Adipose tissue (tissue), 3 donors: Measurements from ENCODE around the gene APBB1IP. TPM values are rescaled to one million over a fixed set of nuclear protein-coding genes. Genes with fewer than 3 reads are reported as not detected.
"Not testable (repeated sequence)": the region's sequence is repeated elsewhere in the genome, so short reads cannot be mapped to it uniquely, and the experiment has no call there.

ENCODE experiments used
- H3K27ac ChIP-seq: one replicate; pipeline ENCODE4 v1.5.1; 2013; ENCODE audit warnings: low read depth, low read length
- WGBS, 3 donors: extraction: QIAGEN DNeasy Blood & Tissue Kit; methylation state at CpG; one replicate each; pipeline ENCODE4 v1.1.7; 2013; 5-methylcytosine and 5-hydroxymethylcytosine counted together
- polyA plus RNA-seq, 3 donors: library from polyadenylated mRNA; stranded (reverse); fragments of 200-250 nt; gene quantifications; one replicate each; pipeline ENCODE4 v1.2.3, GENCODE V29; 2013
- donor health status: healthy with polysubstance abuse.
- donor health status: Bipolar disorder and iron deficiency.
- donor health status: healthy.

Gene APBB1IP
- polyA plus RNA-seq, 3 donors = 4.2 to 47.6 (median 24.3) TPM

DNA sequence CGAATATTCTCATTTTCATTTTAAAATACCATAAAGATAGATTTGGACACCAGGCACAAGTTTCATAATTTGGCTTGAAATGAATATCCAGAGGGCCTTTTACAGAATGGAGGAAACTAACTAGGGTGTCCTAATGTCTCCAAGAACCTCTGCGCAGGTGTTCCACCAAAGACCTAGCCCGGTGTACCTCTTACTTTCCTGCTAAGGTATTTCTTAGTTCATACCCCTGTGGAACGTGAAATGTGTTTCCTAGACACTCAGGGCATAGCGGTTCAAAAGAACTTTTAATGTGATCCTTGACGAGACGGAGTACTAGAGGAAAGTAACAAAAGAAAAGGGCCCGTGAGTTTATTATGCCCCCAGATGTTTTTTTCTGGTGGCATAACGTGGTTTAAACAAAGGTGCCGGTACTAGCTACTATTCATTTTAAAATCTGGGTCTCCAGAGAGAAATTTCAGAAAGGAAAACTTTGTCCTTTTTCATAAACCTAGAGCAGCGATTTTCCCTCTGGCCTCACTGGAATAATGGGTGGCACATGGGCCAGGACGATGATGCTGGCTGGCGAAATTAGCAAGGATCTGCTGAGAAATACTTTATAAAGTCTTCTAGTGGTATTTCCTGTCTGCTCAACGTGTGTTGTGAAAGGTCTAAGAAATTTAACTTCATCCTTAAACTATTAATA lies 1.4 kb downstream of the APBB1IP start:
- no peak overlapping the region for H3K27ac ChIP-seq
- WGBS, 3 donors = 29 to 63% (median 31%) methylated on average over 14 of the region's 14 CpGs

DNA sequence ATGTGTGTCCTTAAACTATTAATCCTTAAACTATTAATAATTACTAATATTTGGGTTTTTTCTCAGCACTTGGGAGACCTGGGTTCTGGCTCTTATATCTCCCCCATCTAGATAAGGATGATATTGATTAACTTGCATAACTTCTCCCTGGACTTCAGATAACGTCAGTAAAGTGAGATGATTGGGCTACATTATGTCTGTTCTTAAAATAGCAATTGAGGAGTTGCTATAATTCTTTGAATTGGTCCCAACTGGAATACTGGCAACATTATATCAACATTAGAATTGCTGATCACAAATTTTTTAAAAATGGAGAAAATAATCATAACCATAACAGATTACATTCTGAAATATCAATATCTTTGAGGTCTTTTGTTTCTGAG lies 1.9 kb downstream of the APBB1IP start:
- no peak overlapping the region for H3K27ac ChIP-seq
- 11 to 16% (median 12%) methylated on average over 1 of the region's 1 CpG for WGBS, 3 donors

DNA sequence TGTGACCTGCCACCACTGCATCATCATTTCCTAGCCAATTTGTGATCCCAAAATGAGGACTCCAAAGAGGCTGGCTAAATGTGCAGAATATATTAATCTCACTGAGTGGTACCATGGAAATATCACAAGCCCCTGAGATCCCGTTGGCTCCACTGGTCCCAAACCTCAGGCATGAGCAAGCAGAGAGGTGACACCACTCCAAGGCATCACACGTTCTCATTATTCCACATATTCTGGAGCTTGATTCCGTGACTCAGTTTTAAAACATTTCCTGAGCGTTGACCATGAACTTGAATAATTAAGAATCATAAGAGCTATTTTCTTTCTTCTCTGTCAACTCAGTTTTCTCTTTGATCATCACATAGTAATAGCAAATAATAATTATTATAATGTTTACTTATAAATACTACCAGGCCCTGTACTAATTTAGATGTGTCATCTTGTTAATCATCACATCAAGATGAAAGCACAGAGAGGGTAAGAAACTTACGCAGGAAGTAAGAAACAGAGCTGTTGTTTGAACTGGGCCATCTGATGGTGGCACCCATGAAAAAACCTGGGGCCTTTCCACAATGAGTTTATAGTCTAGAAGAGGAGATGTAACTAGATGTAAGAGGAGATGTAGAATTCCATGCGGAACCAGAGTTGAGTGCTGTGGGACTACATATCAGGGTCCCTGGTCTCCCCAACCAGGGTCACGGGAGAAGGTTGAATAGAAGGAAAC lies 3.5 kb downstream of the APBB1IP start:
- no peak overlapping the region for H3K27ac ChIP-seq
- 76 to 82% (median 82%) methylated on average over 7 of the region's 7 CpGs for WGBS, 3 donors

DNA sequence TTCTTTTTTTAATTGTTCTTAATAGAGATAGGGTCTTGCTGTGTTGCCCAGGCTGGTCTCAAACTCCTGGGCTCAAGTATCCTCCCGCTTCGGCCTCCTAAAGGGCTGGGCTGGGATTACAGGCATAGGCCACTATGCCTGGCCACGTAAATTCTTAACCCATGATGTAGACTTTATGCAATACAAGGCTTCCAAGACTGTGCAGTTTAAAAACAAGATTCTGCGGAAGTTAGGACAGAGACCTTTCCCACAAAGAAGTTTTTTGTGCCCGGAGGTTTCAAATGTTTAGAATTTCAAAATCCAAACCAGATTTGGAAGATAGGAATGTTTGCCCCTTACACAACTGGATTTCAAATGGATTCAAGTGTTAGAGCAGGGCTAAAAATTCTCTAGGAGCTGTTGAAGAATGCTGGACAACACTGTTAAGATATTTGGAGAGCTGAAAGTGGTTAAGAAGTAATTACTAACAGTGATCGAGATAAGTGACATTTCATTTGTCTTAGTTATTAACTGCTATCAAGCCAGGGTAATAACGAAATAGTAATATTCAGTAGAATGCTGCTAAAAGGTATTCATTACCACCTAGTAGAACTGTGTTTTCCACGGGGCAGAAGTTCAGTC lies 7.4 kb downstream of the APBB1IP start:
- 65 to 75% (median 68%) methylated on average over 8 of the region's 8 CpGs for WGBS, 3 donors
- H3K27ac ChIP-seq = no peak overlapping the region

DNA sequence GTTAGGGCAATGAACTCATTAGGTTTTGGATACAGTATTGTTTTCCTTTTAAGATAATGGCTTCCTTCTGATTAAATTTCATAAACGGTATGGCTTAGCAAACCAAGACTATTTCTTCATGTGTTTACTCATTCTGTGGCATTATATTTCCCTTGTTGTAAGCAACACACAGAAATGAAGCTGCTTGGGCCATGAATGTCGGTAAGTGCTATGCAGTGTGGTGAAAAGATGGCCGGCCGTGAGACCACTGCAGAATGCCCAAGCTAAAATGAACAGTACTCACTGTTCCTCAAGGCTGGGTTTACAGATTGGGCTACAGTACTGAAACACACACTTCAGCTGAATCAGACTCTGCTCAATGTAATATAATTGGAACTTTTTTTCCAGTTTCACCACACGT lies 8.1 kb downstream of the APBB1IP start:
- no peak overlapping the region for H3K27ac ChIP-seq
- WGBS, 3 donors = 48 to 69% (median 61%) methylated on average over 5 of the region's 5 CpGs

DNA sequence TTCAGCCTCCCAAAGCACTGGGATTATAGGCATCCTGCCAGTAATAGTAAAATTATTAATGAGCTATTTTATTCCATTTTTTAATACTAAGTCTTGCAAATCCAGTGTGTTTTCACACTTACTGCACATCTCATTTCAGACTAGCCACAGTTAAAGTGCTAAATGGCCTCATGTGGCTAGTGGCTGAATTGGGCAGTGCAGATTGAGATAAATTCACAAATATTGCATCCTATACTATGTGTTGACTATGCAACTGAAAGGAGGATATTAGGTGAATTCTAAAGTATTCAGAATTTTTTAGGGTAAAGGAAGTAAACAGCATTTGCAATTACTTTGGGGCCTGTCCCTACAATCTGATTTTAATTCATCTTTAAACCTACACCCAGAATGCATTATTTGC lies 10.2 kb downstream of the APBB1IP start:
- no peak overlapping the region for H3K27ac ChIP-seq

DNA sequence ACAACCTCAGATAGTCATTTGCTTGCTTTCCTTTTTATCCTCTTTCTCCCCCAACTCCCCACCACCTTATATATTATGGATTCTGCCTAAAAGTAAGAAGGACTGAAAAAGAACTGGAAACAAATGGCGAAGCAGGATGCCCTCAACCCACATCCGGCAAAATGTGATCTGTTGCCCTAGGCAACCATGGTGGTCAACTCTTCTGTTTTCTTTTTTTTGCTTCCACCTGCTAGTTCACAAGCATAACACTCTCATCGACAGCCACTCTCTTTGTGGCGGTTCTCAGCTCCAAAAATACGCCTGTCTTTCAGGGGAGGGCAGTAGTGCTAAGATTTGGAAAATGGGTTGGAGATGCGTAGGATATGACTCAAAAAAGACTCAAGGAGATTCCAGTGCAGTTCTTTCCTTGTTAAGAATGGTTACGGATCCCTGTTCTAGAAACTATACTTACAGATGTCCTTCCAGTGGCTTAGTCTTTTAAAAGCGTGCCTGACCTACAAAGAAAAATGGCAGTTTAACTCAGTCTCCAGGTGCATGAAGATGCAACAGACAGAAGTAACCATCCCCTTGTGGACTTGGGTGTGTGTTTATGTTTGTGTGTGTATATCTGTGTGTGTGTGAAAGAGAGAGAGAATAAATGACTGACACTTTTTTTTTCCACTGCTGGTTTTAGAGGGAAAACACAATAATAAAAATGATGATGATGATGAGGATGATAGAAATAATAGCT lies 10.7 kb downstream of the APBB1IP start:
- WGBS, 3 donors = 57 to 74% (median 66%) methylated on average over 8 of the region's 8 CpGs

DNA sequence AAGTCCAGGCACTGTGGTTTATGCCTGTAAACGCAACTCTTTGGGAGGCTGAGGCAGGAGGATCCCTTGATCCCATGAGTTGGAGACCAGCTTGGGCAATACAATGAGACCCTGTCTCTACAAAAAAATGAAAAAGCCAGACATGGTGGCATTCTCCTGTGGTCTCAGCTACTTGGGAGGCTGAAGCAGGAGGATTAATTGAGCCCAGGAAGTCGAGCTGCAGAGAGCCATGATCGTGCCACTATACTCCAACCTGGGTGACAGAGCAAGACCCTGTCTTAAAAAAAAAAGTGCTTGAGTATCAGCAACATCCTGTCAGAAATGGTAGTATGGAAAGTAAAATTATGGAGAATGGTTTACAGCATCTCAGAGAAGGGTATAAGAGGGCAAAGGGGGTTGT lies 11.6 kb downstream of the APBB1IP start:
- WGBS, 3 donors = 56 to 73% (median 57%) methylated on average over 3 of the region's 3 CpGs
- no peak overlapping the region for H3K27ac ChIP-seq

More for the DNA sequence above, 10.7 kb downstream of the APBB1IP start:
- no peak overlapping the region for H3K27ac ChIP-seq

DNA sequence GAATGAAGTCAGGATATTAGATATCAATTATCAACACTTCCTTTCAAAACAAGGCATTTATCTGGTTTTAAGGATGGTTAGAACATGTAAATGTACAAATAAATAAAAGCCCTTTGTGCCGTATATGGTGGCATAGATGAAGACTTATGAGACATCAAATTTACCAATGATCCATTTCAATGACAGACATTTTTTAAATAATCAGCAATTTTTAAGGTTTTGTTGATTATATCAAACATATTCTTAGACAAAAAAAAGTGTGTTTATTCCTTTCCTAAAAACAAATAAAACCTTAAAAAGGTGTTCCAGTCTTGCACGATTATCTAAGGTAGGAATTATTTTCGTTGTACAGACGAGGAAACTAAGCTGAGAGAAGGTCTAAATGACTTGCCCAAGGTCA lies 13.8 kb downstream of the APBB1IP start:
- no peak overlapping the region for H3K27ac ChIP-seq
- 47 to 48% (median 47%) methylated on average over 4 of the region's 4 CpGs for WGBS, 3 donors

DNA sequence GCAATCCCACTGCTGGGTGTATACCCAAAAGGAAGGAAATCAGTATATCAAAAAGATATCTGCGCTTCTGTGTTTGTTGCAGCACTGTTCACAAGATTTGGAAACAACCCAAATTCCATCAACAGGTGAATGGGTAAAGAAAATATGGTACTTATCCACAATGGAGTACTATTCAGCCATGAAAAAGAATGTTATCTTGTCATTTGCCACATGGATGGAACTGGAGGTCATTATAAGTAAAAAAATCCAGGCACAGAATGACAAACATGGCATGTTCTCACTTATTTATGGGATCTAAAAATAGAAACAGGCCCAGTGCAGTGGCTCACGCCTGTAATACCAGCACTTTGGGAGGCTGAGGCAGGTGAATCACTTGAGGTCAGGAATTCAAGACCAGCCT lies 15.7 kb downstream of the APBB1IP start:
- 59 to 95% (median 89%) methylated on average over 2 of the region's 2 CpGs for WGBS, 3 donors
- no peak overlapping the region for H3K27ac ChIP-seq

DNA sequence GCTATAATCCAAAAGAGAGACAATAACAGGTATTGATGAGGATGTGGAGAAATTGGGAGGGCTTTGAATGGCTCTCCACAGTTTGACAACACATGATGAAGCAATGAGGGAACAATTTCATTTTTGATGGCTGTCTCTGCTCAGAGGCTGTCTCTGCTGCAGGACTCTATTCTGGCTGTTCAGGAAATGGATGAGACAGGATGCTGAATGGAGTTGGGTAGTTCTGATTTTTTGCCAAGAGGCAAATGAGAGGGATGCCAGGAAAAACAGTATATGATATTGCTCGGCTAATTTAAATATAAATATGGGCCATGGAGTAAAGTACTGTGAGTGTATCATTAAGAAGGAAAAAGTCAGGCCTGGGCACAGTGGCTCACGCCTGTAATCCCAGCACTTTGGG lies 16.8 kb downstream of the APBB1IP start:
- H3K27ac ChIP-seq = no peak overlapping the region
- 78 to 94% (median 87%) methylated on average over 2 of the region's 2 CpGs for WGBS, 3 donors

DNA sequence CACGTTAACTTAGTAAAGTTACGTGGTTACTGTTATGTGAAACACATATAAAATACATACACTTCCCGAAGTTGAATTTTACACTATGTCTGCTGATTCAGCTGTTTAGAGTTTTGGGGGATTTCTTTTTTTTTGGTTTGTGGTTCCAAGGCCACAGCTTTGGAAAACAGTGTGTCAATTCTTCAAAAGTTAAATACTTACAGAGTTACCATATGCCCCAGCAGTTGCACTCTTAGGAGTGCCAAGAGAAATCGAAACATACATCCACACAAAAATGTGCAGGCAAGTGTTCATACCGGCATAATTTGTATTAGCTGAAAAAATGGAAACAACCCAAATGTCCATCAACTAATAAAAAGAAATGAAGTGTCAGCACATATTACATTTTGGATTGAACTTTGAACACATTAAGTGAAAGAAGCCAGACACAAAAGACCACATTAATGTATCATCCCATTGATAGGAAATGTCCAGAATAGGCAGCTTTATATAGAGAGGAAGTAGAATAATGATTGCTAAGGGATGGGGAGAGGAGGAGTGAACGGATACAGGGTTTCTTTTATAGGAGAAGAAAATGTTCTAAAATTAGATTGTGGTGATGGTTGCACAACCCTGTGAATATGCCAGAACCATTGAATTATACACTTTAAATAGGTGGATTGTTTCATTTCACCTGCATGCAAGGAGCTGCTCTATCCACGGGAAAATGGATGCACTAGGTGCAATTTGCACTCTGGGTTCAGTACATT lies 17.6 kb downstream of the APBB1IP start:
- no peak overlapping the region for H3K27ac ChIP-seq
- WGBS, 3 donors = 61 to 65% (median 64%) methylated on average over 7 of the region's 7 CpGs

DNA sequence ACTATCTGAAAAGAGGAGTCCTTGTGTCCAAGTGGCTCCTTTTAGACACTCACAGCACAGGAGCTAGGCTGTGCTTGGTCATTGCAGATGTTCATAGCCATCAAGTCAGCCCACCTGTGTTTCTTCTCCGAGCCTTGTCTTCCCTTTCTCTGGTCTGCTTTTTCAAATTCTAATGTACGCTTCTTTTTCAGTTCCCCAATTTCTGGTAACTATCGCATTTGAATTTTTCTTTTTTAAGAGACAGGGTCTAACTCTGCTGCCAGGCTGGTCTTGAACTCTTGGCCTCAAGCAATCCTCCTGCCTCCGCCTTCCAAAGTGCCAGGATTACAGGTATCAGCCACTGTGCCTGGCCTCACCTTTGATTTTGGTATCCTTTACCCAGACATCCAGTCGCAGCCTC lies 18.9 kb downstream of the APBB1IP start:
- 82 to 85% (median 83%) methylated on average over 5 of the region's 5 CpGs for WGBS, 3 donors
- H3K27ac ChIP-seq = no peak overlapping the region

DNA sequence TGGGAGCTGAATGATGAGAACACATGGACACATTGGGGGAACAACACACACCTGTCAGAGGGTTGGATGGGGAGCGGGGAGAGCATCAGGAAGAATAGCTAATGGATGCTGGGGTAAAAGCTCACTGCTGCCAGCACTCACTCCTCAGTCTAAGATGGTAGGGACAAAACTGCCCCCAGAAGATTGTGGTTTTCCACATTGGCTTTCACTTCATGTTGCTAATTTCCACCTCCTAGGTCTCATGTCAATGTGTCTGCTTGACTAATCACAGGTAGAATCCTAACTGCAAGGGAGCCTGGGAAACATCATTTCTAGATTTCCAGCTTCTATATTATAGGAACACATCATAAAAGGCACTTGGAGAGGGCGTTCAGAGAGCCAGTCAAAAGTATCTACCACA lies 22.6 kb downstream of the APBB1IP start:
- H3K27ac ChIP-seq = no peak overlapping the region
- 71 to 92% (median 88%) methylated on average over 2 of the region's 2 CpGs for WGBS, 3 donors

DNA sequence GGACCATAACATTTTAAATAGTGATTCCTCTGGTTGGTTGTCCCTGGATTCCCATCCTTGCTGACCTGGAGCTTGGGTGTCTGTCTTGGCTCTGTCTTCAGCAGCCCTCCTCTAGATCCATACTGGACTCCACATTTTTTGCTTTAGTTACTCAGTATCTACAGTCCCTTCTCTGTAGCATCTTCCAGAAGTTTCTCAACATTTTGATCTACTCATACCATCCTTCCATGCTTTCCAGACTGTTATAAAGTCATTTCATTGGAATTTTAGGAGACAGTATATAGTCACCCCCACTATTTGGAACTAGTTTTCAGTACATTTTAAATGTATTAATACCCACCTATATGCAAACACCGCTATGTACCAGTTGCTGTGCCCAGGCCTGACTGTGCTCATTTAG lies 25.8 kb downstream of the APBB1IP start:
- no peak overlapping the region for H3K27ac ChIP-seq
- 91 to 93% (median 91%) methylated on average over 1 of the region's 1 CpG for WGBS, 3 donors

DNA sequence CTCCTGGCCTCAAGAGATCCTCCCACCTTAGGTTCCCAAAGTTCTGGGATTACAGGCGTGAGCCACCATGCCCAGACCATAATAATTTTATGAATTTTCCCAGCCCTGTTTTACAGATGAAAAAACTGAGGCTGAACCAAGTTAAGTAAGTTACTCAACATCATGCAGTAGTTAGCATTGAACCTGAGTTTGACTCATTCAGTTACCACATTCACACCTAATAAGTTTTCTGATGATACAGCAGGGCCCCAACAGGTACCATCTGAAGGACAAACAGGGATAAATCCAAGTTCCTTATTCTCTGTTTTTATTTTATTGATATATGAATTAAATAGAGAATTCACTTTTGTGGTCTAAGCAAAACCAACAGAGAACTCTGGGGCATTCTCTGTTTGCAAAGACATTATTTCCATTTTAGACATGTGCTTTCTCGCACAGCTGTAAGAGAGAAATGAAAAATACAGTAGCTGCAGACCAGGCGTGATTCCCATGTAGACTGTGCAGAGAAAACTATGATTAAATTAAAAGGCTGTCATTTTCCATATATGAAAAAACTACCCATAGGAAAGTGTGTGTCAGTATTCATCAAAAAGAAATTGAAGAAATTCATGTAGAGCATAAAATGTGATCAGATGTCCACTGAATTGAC lies 26.6 kb downstream of the APBB1IP start:
- 59 to 90% (median 86%) methylated on average over 3 of the region's 3 CpGs for WGBS, 3 donors
- no peak overlapping the region for H3K27ac ChIP-seq

DNA sequence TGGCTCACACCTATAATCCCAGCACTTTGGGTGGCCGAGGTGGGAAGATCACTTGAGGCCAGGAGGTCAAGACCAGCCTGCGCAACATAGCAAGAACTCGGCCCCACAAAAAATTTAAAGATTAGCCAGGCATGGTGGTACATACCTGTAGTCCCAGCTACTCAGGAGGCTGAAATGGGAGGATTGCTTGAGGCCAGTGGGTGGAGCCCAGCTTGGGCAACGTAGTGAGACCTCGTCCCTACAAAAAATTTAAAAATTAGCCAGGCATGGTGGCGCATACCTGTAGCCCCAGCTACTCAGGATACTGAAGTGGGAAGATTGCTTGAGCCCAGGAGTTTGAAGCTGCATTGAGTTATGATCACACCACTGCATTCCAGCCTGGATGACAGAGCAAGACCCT lies 28.4 kb downstream of the APBB1IP start:
- H3K27ac ChIP-seq = not testable (repeated sequence)
- WGBS, 3 donors = 82 to 94% (median 90%) methylated on average over 6 of the region's 6 CpGs

DNA sequence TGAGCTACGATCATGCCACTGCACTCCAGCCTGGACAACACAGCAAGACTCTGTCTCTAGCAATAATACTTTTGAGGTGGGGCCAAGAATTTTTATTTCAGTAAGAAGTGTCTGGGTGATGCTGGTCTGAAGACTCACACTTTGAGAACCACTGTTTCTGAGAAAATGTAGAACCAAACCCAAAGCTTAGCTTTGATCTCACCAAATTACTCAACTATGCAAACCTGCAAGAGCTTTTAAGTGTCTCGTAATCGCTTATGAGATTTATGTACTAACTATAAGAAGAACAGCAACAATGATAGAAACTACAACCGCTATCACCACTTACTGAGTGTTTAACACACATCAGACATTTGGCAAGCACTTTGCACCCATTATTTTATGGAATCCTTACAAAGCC lies 29.5 kb downstream of the APBB1IP start:
- no peak overlapping the region for H3K27ac ChIP-seq
- WGBS, 3 donors = 85 to 92% (median 87%) methylated on average over 4 of the region's 4 CpGs
